NOMO-1 treated with DMSO at 0.1 percent for 48 hours (cell line): ENCODE data around the gene SMIM34.
"Not testable (repeated sequence)": the region's sequence is repeated elsewhere in the genome, so short reads cannot be mapped to it uniquely, and the experiment has no call there.

ENCODE experiments used
- DNase-seq: peaks from one replicate; lab custom pipeline; 2025; ENCODE audit not compliant: unreplicated experiment; lab: John Stamatoyannopoulos, UW

The SMIM34 gene, protein sequence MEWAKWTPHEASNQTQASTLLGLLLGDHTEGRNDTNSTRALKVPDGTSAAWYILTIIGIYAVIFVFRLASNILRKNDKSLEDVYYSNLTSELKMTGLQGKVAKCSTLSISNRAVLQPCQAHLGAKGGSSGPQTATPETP

DNA sequence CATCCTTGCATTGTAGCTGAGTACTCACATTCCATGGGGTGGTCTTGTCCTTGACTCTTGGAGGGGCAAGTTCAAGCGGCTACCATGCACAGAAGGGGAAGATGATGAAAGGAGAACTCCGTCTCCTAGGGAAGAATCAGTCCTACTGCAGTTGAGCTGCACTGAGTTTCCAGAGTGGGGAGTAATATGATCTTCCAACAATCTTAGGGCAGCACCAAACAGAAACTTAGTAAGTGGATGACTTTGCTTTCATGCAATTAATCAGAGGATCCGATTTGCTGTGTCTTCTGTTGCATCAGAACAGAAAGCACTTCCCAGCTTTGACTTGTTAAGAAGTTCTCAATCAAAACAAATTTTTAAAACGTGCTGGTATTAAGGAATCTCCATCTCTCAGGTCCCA lies at the start of gene SMIM34:
SMIM34 (minus strand) TSS at position 147 of the 400 bp plus-strand sequence; CDS start at position 35, 112 bp downstream.
- DNase-seq, result not testable (repeated sequence)

DNA sequence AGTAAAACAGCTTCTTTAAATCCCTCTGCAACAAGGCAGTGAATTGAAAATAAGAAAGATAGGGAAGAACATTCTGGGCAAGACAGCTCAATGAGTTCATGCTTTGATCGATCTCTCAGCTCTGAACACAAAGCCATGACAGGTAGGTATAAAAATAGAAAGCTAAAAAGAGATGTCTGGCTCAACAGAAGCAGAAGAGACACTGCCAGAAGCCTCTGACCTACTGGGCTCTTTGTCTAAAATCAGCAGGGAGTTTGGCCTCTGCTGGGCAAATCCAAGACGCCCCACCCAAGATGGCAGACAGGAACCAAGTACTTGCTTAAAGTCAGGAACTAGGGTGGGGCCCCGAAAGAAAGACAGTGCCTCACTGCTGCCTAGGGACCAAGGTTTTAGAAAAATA lies 43.6 kb upstream of the SMIM34 start:
- DNase-seq, result not testable (repeated sequence)

DNA sequence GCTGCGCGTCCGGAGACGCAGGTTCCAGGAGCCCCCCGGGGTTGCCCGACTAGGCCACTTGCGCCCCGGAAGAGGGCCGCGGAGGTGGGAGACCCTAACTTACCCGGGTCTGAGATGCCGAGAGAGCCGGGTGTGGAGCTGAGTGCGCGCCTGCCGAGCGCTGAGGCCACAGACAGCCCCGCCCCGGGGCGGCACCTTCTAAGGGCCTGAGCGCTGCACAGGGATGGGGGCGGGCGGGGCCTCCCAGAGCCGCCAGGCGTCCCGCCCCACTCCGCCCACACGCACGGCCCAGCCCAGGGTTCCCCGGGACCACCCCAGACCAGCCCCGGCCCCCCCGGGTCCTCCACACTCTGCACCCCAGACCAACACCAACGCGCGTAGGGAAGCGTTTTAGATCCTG lies 35.7 kb upstream of the SMIM34 start:
- DNase-seq, result not testable (repeated sequence)

DNA sequence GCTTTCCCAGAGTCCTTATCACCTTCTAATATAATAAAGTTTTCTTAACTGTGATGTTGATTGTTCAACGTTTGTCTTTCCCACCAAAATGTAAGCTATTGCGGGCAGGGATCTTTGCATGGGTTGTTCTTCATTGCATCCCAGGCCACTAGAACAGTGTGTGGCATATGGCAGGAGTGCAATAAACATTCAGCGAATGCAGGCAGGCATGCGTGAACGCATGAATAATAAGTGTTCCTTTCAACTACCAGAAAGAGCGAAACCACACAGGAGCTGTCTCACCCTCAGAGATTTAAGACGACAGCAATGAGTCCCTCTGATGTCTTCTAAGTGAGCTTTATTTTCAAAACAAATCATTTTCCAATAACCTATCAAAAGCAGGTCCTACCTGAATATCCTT lies 34.5 kb upstream of the SMIM34 start:
- DNase-seq, result not testable (repeated sequence)

DNA sequence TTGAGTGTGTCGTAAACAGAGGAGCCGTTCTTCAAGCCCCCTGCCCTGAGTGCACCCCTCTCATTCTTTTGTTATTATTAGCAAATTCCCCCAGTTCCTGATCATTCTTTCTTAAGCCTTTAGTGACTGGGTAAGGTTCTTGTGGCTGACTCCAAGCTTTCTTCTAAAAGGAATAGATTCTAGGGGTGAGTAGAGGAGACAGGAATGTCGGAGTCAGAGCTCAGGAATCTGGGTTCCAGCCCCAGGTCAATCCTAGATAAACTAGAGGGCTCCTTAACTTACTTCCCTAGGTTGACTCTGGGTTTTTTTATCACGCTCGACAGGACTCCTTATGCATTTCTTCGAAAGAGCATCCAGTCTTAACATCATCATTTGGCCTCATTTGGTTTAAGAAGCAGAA lies 32.4 kb upstream of the SMIM34 start:
- not testable (repeated sequence) for DNase-seq

DNA sequence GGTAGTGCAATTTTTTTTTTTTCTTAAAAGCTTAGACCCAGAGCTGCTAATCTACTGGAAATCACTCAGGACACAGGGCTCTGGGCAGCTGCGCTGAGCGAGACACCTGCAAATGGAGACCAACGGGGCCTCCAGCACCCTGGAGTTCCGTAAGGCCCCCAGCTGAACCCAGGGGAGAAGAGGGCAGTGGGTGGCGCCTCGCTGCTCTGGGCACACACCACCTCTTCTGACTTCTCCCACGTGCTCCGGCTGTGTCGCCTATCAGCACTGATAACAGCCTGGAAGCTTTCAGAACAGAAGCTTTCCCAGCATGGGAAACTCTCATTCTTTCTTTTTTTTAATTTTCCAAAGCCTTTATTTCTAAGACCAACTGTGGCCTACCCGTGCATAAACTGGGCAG lies 31.9 kb upstream of the SMIM34 start:
- DNase-seq, result not testable (repeated sequence)

DNA sequence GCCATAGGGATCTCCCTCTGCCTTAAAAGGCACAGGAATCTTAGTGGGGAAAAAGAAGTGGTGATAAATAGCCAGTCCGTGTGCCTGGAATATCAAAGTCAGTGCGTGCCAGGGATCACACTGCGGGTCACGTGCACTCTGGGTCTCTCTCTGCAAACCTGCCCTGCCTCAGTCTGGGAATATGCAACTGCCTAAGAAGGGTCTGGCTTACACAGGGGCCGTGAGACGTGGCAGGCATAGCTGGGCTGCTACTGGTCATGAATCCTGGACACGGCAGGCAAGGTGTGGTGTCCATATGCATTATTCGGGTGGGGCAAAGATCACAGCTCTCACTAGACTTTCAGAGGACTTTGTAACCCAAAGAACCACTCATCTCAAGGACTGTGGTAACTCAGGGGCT lies 23.3 kb upstream of the SMIM34 start:
- DNase-seq, result not testable (repeated sequence)

DNA sequence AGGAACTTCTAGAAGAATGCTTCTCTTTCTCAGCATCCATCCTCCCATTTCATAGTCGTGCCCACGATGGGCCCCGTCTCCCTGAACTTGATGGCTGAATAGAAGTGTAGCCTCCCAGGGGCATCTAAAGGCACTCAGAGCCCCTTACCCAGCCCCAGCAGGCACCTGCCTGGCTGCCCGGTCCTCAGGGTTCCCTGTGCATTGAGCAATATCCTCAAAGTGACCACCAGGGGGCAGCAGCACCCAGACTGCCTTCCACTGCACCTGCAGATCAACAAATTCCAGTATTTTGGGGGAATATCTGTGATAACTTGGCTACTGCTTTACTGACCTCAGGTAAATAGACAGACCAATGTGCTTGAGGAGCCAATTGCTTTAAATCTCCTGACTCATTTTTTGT lies 19.7 kb upstream of the SMIM34 start:
- not testable (repeated sequence) for DNase-seq

DNA sequence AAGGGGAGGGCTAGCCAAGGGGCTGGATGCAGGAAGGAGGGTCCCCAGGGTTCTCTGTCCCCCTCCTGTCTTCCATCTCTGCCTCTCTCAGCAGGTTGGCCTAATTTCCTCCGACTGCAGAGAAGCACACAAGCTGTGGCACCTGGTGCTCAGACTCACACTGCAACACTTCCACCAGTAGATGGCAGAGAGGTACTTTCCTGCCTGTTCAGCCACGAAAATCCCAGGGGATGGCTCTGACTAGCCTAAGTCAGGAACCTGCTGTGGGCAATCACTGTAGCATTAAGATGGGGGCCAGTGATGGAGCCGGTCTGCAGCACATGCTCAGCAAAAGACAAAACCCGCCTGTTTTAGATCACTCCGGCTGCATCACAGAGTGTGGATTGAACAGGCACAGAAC lies 6.0 kb upstream of the SMIM34 start:
- not testable (repeated sequence) for DNase-seq

DNA sequence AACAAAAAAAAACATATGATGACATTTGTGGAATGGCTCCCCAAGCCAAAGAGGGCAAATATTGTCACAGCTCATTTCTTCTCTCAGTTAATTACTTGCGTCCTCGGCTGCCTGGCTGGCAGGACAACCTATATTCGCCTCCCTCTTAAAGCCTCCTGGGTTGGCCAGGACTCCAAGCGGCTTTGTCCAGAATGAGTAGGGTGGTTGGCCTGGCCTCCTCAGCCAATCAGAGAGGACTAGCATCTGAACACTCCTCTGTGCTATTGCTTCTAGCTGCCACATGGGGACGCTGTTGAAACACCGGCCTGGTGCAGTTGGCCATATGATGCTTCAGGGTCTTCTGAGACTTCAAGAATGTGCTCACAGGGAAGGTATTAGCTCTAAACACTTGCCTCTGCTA lies 4.7 kb upstream of the SMIM34 start:
- DNase-seq, result not testable (repeated sequence)

DNA sequence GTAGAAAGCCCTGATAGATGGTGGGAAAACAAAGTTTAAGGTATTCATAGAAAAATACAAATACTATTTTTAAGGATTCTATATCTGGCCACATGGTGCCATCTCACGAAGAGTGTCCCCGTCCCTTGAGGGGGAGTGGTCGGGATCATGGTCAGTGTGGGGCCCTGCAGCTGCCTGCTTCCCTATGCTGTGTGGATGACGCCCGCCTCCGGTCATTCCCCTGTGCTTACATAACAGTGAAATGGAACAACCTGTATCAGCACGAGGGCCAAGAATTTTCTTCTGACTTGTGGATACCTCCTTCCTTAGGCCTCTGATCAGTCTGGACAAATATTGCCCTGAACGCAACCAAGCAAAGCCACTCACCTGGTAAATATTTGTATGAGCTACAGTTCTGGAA lies 3.6 kb upstream of the SMIM34 start:
- DNase-seq, result not testable (repeated sequence)

DNA sequence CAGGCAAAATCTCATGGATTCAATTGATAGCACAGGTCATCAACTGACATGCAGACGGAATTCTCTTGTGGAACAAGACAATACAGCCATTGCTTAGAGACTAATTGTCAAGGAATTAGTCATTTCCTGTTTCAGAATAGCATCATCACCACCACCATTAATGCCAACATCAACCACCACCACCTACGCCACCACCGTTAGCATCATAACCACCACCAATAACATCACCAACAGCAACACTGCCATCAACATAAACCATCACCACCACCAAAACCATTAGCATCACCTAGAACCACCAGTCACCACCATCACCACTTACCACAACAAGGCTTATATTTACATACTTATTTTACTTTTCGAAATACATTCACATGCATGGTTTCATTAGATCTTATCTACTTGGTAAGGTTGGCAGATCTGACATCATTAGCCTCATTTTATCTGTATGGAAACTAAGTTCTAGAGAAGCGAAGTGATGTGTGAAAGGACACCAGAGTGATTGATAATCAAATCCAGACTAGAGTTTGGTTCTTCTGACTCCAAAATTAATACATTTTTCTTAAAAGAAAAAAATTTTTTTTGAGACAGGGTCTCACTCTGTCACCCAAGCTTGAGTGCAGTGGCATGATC lies 6.2 kb downstream of the SMIM34 start:
- DNase-seq, result not testable (repeated sequence)

DNA sequence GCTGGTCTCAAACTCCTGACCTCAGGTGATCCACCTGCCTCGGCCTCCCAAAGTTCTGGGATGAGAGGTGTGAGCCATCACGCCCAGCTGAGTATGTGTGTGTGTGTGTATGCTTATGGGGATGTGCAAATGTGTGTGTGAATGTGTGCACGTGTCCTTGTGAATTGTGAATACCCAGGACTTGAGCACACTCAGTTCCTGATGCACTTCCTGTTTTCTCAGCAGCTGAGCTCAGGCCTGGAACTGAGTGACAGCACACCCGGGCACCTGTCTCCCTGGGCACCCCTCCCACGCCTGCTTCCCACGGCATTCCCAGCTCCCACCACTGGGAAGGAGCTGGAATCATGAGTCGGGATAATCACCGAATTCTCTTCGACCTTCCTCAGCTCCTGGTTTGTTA lies 16.5 kb downstream of the SMIM34 start:
- not testable (repeated sequence) for DNase-seq

DNA sequence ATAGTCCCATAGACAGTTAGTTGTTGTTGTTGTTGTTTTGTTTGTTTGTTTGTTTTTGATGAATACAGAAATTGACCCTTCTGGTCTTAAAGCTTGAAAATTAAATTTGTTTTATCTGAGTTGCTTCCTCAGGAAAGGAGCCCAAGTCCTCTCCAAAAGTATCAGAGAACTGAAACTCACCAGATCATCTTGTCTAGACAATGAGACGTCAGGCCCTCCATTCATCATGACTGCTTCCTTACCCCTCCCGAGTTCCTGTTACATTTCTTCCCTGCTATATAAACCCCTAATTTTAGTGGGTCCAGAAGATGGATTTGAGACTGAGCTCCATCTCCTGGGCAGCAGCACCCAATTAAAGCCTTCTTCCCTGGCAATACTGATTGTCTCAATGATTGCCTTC lies 17.1 kb downstream of the SMIM34 start:
- not testable (repeated sequence) for DNase-seq

DNA sequence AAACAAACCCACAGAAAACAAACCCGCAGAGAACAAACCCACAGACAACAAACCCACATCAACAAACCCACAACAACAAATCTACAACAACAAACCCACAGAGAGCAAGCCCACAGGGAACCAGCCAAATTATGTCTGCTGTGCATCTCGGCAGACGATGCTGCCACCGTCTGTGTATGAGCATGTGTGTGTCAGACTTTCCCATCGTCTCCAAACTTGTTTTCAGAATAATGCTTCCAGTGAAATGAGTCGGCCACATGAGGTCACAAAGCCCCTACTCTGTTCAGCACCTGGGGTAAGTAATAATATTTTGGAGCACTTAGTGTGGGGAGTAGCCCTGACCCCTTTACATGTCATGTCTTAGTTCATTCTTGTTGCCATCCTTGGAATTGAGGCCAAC lies 17.6 kb downstream of the SMIM34 start:
- not testable (repeated sequence) for DNase-seq

DNA sequence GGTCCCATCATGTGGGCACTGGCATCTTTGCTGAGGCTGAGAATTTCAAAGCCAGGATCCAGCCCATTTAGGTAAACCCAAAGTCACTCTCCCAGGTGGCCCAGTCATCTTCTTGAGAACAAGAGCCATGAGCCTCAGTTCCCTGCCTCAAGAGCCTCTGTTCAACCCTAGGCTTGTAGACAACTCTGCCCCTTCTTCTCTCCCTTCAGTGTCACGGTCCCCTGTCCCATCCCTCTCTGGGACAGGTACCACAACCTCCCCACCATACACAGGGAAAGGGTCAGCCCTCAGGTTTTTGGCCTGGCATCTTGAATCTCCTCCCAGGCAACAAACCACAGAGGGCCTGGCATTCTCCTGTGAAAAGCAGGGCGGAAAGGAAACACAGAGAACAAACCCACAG lies 18.1 kb downstream of the SMIM34 start:
- DNase-seq, result not testable (repeated sequence)

DNA sequence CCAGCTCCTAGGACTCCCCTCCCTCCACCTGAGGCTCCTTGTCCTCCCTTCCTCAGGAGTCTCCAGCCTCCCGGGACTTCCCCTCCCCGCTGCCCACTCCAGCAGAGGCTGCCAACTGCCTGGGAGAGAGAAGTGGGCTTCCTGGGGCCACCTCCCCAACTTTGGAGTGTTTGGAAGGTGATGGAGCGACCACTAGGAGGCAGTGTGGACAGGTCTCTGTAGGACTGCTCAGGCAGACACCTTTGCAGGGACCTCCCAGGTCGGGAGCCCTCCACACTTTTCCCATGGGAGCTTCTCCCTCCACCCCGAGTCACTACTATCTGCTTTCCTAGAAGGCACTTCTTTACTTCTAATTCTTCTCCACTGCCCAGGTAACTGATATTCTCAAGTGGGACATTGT lies 19.0 kb downstream of the SMIM34 start:
- DNase-seq, result not testable (repeated sequence)

DNA sequence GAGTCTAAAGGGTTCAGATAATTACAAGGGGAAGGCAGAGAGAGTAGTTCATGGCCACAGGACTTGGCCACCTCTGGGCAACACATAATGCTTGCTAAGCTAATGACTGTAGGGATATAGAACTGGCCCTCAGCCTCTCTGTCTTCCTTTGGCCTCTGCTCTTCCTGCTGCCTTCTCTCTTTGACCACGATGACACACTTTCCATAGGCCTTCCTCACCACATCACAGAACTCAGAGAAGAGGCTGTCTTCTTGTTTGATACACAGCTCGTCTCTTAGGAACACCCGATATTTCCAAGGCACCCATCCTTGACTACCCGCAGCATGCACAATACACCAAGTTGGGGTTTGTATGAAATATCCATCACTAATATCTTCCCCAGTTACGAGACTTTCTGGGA lies 23.2 kb downstream of the SMIM34 start:
- DNase-seq, result not testable (repeated sequence)

DNA sequence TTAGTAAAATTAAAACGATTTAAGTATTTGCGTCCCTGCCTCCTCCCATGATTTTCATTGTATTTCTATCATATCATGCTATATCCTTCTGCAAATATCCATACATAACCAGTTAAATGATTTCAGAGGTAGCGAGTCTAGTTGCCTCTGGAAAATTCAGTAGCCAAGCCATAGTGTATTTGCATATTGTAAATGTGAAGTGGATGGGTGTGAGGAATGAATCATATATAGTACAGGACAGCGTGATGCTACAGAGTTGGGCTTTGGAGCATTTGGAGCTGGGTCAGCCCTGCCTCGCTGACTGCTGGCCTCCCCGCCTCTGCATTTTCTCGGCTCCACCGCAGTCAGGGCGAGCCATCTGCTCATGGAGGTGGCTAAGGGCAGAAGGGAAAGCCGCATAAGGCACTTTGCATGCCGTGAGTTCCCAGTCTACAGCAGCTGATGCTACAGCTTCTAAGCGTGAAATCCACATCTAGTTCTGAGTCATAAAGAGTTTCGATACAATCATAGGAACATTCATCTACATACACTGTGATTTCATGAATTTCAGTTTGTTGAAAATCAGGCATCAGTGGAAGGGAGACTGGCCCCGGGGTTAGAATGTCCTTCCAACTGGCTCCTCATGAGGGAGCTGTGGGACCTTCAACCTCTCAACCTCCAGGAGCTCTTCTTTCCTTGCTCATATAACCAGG lies 39.9 kb downstream of the SMIM34 start:
- DNase-seq, result not testable (repeated sequence)

DNA sequence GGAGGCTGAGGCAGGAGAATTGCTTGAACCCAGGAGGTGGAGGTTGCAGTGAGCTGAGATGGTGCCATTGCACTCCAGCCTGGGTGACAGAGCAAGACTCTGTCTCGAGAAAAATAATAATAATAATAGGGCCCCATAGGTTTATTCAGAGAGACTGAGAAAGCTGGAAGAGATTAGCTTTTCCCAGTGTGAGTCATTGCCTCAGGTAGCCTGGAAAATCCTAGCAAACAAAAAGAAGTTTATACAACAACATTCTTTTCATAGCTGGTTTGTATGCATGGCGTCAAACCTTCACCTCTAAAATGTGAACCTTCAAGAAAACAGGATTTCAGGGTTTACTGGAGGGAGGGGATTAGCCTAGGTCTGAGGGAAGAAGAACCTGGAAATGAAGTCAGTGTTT lies 40.6 kb downstream of the SMIM34 start:
- DNase-seq, result not testable (repeated sequence)

DNA sequence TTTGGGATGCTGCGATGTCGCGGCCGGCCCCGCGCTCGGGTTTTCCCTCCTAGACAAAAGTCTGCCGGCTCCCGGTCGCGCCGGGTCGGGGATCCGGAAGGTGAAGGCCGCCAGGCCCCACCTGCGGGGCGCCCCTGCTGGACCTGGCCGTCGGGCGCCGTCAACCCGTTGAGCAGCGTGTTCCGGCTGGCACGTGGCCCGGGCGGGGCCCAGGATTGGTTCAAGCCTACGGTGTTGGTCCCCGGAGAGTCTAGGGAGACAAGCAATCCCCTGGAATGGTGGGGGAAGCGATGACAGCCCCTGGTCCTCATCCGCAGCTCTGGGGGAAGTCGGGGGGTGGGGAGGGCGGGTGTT lies 48.2 kb downstream of the SMIM34 start:
- not testable (repeated sequence) for DNase-seq

DNA sequence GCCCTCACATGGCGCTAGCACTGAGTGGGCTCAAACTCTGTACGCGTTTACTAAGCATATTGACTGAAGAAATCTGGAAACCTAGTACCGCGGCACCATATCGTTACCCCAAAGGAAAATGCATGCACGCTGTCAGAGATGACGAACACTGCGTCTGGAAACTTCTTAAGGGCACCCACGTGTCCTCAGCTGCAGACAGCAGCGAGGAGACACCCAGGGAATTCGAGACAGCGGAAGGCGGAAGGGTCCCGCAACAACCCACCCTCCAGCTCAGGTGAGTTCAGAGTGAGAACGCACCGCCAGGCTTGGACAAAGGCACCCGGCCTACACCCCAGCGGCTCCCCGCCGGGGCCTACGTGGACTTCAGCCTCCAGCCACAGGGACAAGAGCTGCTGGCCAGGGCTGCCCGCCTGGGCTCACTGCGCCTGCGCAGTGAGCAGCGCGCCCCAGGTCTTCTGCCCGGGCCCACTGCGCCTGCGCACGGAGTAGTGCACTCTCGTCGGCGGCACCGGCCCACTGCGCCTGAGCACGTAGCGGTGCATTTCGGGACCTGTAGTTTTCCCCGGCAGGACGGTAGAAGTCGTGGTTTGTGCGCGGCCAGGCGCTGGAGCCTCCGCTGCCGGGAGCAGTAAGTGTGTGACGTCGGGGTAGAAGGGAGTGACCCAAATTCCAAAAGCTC lies 48.7 kb downstream of the SMIM34 start, which contains the start of gene SMIM11:
SMIM11 (plus strand) TSS at position 568 of the 679 bp plus-strand sequence. CDS start 3,998 bp downstream, outside the sequence.
- DNase-seq, result not testable (repeated sequence)
